ENCODE results near the gene CFAP99.

- TF ChIP-seq EZH2 (IDR thresholded peaks at IDR 0.05; ENCODE audit: low read length), result no peak
- TF ChIP-seq CTCF (optimal IDR thresholded peaks at IDR 0.05 in 1 of 3, IDR thresholded peaks at IDR 0.05 in 1 of 3, conservative IDR thresholded peaks at IDR 0.05 in 1 of 3; ENCODE audit: extremely low read depth in 1 of 3, insufficient read depth in 2 of 3, low read length in 3 of 3), result no peak
Observed at GRCh38 chr4:2424581-2424980, 5.8 kb downstream of the CFAP99 start.

All from keratinocyte (primary cell).